Measurements from ENCODE around the gene PIK3R4. TPM values are rescaled to one million over a fixed set of nuclear protein-coding genes. Genes with fewer than 3 reads are reported as not detected.

The PIK3R4 gene
- total RNA-seq, 4 donors from 2014 or later: 30.4 to 37.9 (median 33.5) TPM

DNA sequence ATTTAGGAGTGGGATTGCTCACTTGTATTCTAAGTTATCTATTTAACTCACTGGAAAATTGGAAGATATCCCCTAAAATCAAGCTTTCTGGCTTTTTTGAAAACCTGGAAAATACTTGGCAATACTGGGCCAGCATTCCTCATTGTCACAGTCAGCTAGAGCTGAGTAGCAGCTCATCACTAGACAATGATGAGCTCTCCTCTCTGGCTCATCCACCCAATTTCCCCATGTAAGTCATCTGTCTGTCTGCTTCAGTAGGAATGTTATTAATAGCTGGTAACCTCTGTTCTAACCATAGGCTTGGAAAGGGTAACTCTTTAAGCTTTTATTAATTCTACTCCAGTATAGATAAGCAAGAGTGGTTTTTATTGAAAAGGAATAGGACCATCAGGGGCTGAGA, 39.7 kb upstream of the PIK3R4 start:
- Histone ChIP-seq H3K4me3 (no peak overlapping the region), H3K27me3 (no peaks in the 10 kb centered on the region), H3K9me3 (no peaks in the 10 kb centered on the region), H3K36me3 (no peaks in the 10 kb centered on the region), H3K27ac (no peak overlapping the region), H3K4me1 (no peaks in the 10 kb centered on the region)
- no peak for DNase-seq (ENCODE audit: low spot score in 2 of 2)
- TF ChIP-seq POLR2A (IDR thresholded peaks at IDR 0.05) (no peak), EP300 (IDR thresholded peaks at IDR 0.05) (no peak)
- TF ChIP-seq, protein P1, sequence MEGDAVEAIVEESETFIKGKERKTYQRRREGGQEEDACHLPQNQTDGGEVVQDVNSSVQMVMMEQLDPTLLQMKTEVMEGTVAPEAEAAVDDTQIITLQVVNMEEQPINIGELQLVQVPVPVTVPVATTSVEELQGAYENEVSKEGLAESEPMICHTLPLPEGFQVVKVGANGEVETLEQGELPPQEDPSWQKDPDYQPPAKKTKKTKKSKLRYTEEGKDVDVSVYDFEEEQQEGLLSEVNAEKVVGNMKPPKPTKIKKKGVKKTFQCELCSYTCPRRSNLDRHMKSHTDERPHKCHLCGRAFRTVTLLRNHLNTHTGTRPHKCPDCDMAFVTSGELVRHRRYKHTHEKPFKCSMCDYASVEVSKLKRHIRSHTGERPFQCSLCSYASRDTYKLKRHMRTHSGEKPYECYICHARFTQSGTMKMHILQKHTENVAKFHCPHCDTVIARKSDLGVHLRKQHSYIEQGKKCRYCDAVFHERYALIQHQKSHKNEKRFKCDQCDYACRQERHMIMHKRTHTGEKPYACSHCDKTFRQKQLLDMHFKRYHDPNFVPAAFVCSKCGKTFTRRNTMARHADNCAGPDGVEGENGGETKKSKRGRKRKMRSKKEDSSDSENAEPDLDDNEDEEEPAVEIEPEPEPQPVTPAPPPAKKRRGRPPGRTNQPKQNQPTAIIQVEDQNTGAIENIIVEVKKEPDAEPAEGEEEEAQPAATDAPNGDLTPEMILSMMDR (IDR thresholded peaks at IDR 0.05): no peak

DNA sequence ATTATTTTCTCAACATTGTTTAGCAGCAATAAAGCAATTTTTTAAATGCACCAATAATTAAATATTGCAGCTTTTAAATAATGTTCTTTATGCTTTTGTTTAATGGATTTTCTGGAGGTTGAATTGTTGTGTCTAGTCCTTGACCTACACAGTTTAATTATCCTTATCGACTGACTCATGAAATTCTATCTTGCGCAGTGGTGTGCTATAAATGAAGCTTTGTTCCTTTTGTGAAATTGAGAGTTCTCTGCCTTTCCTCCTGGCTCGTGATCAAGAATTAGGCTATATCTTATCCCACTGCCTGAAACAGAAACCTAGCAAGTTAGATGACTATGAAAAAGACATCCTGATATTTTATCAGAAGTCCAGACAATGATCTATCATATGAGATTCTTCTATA, 37.0 kb upstream of the PIK3R4 start:
- TF ChIP-seq, protein P1 (IDR thresholded peaks at IDR 0.05): no peak
- no peak for TF ChIP-seq POLR2A (IDR thresholded peaks at IDR 0.05)
- TF ChIP-seq EP300 (IDR thresholded peaks at IDR 0.05): no peak
- Histone ChIP-seq H3K4me1 (no peaks in the 10 kb centered on the region), H3K9me3 (no peaks in the 10 kb centered on the region), H3K27ac (no peak overlapping the region), H3K27me3 (no peaks in the 10 kb centered on the region), H3K4me3 (no peak overlapping the region), H3K36me3 (no peaks in the 10 kb centered on the region)
- no peak for DNase-seq (ENCODE audit: low spot score in 2 of 2)
- 34 to 35% methylated on average over 3 of the region's 3 CpGs for WGBS, 2 donors

DNA sequence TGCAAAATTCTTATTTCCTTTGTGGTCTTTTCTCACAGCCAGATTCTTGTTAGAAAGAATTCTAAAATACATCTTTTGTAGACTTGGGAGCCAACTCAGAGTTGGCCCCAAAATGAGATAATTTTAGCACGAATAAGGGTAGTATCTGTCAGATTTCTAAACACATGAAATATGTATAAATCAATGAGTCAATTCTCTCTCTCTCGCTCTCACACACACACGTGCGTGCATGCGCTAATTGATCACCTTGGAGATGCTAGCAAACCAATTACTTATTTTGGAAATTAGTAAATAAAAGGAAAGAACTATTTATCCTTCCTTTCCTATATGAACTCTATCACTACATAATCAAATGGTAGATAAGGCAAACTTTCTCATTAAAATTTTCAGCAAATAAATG, 32.9 kb upstream of the PIK3R4 start:
- DNase-seq (ENCODE audit: low spot score in 2 of 2): no peak
- no peak overlapping the region for H3K4me3 ChIP-seq
- H3K9me3 ChIP-seq: no peaks in the 10 kb centered on the region
- TF ChIP-seq POLR2A (IDR thresholded peaks at IDR 0.05) (no peak), EP300 (IDR thresholded peaks at IDR 0.05) (no peak)
- TF ChIP-seq, protein P1 (IDR thresholded peaks at IDR 0.05): no peak
- no peak overlapping the region for H3K27ac ChIP-seq
- no peaks in the 10 kb centered on the region for H3K36me3 ChIP-seq
- no peaks in the 10 kb centered on the region for H3K27me3 ChIP-seq
- no peaks in the 10 kb centered on the region for H3K4me1 ChIP-seq
- 58 to 62% methylated on average over 5 of the region's 5 CpGs for WGBS, 2 donors

DNA sequence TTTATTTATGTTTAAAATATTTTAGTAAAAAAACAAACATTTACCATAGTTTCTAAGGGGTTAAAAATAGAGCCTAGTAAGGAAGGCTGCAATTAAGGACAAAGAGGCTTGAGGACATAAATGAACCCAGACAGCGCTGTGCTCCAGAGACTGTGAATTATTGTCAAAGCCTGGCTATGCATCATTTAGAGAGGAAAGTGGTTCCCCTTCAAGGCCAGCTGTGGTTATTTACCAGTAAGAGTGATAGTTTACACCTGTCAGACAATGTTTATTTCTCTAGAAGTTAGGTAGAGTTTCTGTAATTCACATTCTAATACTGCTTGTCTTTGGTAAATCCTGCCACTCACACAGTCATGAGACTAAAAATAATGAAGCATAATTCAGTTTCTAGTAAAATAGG, 32.4 kb upstream of the PIK3R4 start:
- TF ChIP-seq POLR2A (IDR thresholded peaks at IDR 0.05) (no peak), EP300 (IDR thresholded peaks at IDR 0.05) (no peak)
- TF ChIP-seq, protein P1 (IDR thresholded peaks at IDR 0.05): no peak
- H3K27ac ChIP-seq: no peak overlapping the region
- no peaks in the 10 kb centered on the region for H3K36me3 ChIP-seq
- no peaks in the 10 kb centered on the region for H3K4me1 ChIP-seq
- no peak for DNase-seq (ENCODE audit: low spot score in 2 of 2)
- 23 to 27% methylated on average over 1 of the region's 1 CpG for WGBS, 2 donors
- no peaks in the 10 kb centered on the region for H3K27me3 ChIP-seq
- no peak overlapping the region for H3K4me3 ChIP-seq
- H3K9me3 ChIP-seq: no peaks in the 10 kb centered on the region

DNA sequence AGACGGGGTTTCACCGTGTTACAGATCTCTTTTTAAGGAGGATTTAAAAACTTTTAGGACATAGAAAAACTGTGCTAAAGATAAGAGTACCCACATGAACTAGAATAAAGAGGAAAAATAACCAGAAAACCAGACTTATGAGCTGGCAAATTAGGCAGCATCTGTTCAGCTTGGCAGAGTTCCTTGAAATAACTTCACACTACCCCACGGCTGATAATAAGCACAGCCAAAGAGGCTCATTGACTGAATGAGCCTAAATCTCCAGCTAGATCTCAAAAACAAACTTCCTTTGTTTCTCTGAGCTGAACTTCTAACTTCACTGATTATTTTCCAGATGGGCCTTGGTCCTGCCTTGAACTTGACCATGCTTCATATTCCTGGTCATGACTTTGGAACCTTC, 26.7 kb upstream of the PIK3R4 start:
- no peaks in the 10 kb centered on the region for H3K9me3 ChIP-seq
- TF ChIP-seq, protein P1 (IDR thresholded peaks at IDR 0.05): no peak
- no peak for TF ChIP-seq EP300 (IDR thresholded peaks at IDR 0.05)
- 68 to 70% methylated on average over 3 of the region's 3 CpGs for WGBS, 2 donors
- no peak overlapping the region for H3K27ac ChIP-seq
- no peaks in the 10 kb centered on the region for H3K36me3 ChIP-seq
- no peaks in the 10 kb centered on the region for H3K27me3 ChIP-seq
- no peak for DNase-seq (ENCODE audit: low spot score in 2 of 2)
- no peaks in the 10 kb centered on the region for H3K4me1 ChIP-seq
- H3K4me3 ChIP-seq: no peak overlapping the region
